Measurements from ENCODE around the gene VMP1.
"Not testable (repeated sequence)": the region's sequence is repeated elsewhere in the genome, so short reads cannot be mapped to it uniquely, and the experiment has no call there.

Gene VMP1

DNA sequence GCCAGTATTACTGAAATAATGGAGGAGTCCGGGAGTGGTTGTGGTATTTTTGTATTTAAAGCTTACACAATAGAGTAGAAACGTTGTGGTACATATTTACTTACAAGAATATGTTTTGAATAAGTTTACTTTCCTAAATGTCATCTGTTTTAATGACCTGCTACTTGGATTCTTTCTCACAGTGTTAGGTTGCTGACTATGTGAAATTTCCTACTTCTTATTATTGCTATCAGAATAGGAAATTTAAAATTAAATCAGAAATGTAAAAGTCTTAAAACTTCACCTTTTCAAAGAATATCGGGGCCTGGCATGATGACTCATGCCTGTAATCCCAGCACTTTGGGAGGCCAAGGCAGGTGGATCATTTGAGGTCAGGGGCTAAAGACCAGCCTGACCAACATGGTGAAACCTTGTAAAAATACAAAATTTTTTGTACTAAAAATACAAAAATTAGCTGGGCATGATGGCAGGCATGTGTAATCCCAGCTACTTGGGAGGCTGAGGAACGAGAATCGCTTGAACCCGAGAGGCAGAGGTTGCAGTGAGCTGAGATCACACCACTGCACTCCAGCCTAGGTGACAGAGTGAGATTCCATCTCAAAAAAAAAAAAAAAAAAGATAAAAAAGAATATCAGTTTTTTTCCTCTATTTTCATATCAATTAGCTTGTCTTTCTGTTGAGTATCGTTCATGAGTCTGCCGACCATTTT, 77.8 kb downstream of the VMP1 start:
- H3K36me3 ChIP-seq: peaks cover 47% of the 10 kb centered on the region
- H3K4me1 ChIP-seq (ENCODE audit: control insufficient read depth in 1 of 2, insufficient read depth in 1 of 2, low read depth in 1 of 2, low read length in 1 of 2): peaks cover 53 to 68% of the 10 kb centered on the region in 2 experiments
- TF ChIP-seq, protein P1, sequence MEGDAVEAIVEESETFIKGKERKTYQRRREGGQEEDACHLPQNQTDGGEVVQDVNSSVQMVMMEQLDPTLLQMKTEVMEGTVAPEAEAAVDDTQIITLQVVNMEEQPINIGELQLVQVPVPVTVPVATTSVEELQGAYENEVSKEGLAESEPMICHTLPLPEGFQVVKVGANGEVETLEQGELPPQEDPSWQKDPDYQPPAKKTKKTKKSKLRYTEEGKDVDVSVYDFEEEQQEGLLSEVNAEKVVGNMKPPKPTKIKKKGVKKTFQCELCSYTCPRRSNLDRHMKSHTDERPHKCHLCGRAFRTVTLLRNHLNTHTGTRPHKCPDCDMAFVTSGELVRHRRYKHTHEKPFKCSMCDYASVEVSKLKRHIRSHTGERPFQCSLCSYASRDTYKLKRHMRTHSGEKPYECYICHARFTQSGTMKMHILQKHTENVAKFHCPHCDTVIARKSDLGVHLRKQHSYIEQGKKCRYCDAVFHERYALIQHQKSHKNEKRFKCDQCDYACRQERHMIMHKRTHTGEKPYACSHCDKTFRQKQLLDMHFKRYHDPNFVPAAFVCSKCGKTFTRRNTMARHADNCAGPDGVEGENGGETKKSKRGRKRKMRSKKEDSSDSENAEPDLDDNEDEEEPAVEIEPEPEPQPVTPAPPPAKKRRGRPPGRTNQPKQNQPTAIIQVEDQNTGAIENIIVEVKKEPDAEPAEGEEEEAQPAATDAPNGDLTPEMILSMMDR (IDR thresholded peaks at IDR 0.05): no peak
- peak overlapping the region; percentile 93 for H3K27ac ChIP-seq
- peak overlapping the region; percentile 46 to 49 for H3K4me3 ChIP-seq (ENCODE audit: low read depth in 1 of 2, low read length in 1 of 2)
- no peaks in the 10 kb centered on the region for H3K9me3 ChIP-seq
- no peaks in the 10 kb centered on the region for H3K27me3 ChIP-seq

GRCh38 chr17:59786213-59786535, 78.7 kb downstream of the VMP1 start:
- TF ChIP-seq, protein P1 (IDR thresholded peaks at IDR 0.05): no peak
- peaks cover 62 to 77% of the 10 kb centered on the region in 2 experiments for H3K4me1 ChIP-seq (ENCODE audit: control insufficient read depth in 1 of 2, insufficient read depth in 1 of 2, low read depth in 1 of 2, low read length in 1 of 2)
- peak overlapping the region; percentile 46 to 49 for H3K4me3 ChIP-seq (ENCODE audit: low read depth in 1 of 2, low read length in 1 of 2)
- peak overlapping the region; percentile 93 for H3K27ac ChIP-seq
- no peaks in the 10 kb centered on the region for H3K27me3 ChIP-seq
- peaks cover 48% of the 10 kb centered on the region for H3K36me3 ChIP-seq
- H3K9me3 ChIP-seq: no peaks in the 10 kb centered on the region

GRCh38 chr17:59786536-59787319, 79.3 kb downstream of the VMP1 start:
- H3K4me1 ChIP-seq (ENCODE audit: control insufficient read depth in 1 of 2, insufficient read depth in 1 of 2, low read depth in 1 of 2, low read length in 1 of 2): peaks cover 67 to 82% of the 10 kb centered on the region in 2 experiments
- H3K27me3 ChIP-seq: no peaks in the 10 kb centered on the region
- H3K27ac ChIP-seq: peak overlapping the region; percentile 93
- H3K4me3 ChIP-seq (ENCODE audit: low read depth in 1 of 2, low read length in 1 of 2): peak overlapping the region; percentile 46 to 49
- H3K36me3 ChIP-seq: peaks cover 48% of the 10 kb centered on the region
- no peaks in the 10 kb centered on the region for H3K9me3 ChIP-seq
- TF ChIP-seq, protein P1 (IDR thresholded peaks at IDR 0.05): peak; percentile 54

GRCh38 chr17:59789849-59790248, 82.4 kb downstream of the VMP1 start:
- not testable (repeated sequence) for H3K27me3 ChIP-seq; H3K4me3 ChIP-seq (ENCODE audit: low read depth in 1 of 2, low read length in 1 of 2); H3K9me3 ChIP-seq
- peaks cover 48% of the 10 kb centered on the region for H3K36me3 ChIP-seq
- H3K27ac ChIP-seq: peak overlapping the region; percentile 72
- peaks cover 54 to 79% of the 10 kb centered on the region in 2 experiments for H3K4me1 ChIP-seq (ENCODE audit: control insufficient read depth in 1 of 2, insufficient read depth in 1 of 2, low read depth in 1 of 2, low read length in 1 of 2)

- H3K9me3 ChIP-seq; H3K27me3 ChIP-seq; H3K4me3 ChIP-seq (ENCODE audit: low read depth in 1 of 2, low read length in 1 of 2): not testable (repeated sequence)
- Histone ChIP-seq H3K4me1 (ENCODE audit: control insufficient read depth in 1 of 2, insufficient read depth in 1 of 2, low read depth in 1 of 2, low read length in 1 of 2) (peaks cover 49 to 73% of the 10 kb centered on the region in 2 experiments), H3K36me3 (peaks cover 54% of the 10 kb centered on the region), H3K27ac (peak overlapping the region; percentile 72)
These were observed 83.0 kb downstream of the VMP1 start for GRCh38 chr17:59790418-59790817.

DNA sequence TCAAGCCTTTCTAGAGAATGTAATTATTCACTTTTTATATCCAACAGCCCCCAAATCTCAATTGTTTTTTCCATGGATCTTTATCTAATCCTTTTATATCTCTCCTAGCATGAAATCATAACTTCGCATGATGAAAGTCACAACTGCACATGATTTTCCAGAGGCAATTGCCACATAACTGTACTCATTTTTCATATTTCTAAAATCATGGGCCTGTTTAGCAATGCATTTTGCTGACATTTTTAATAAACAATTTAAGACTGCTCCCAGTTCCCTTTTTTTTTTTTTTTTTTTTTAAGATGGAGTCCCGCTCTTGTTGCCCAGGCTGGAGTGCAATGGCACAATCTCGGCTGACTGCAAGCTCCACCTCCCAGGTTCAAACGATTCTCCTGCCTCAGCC, 83.5 kb downstream of the VMP1 start:
- no peaks in the 10 kb centered on the region for H3K9me3 ChIP-seq
- TF ChIP-seq, protein P1 (IDR thresholded peaks at IDR 0.05): no peak
- no peak overlapping the region for H3K4me3 ChIP-seq (ENCODE audit: low read depth in 1 of 2, low read length in 1 of 2)
- H3K27me3 ChIP-seq: no peaks in the 10 kb centered on the region
- peaks cover 44 to 68% of the 10 kb centered on the region in 2 experiments for H3K4me1 ChIP-seq (ENCODE audit: control insufficient read depth in 1 of 2, insufficient read depth in 1 of 2, low read depth in 1 of 2, low read length in 1 of 2)
- H3K36me3 ChIP-seq: peaks cover 59% of the 10 kb centered on the region
- H3K27ac ChIP-seq: peak overlapping the region; percentile 72
